Choroid plexus epithelial cell (primary cell): ENCODE data around the gene EFHC1.

Experiments used
- DNase-seq: peaks from one replicate; pipeline ENCODE4 v3.0.0-alpha.2; 2010; ENCODE audit warnings: low read depth
- H3K4me3 ChIP-seq: 2 replicates; pipeline ENCODE4 v1.5.1; 2011; ENCODE audit warnings: low read depth, mild to moderate bottlenecking, control low read depth, low read length, moderate library complexity
- CTCF ChIP-seq: conservative IDR thresholded peaks from 2 replicates; pipeline ENCODE4 v1.5.1; 2011; ENCODE audit warnings: low read depth, mild to moderate bottlenecking, control low read depth, inconsistent platforms, low read length, moderate library complexity

EFHC1 gene

DNA sequence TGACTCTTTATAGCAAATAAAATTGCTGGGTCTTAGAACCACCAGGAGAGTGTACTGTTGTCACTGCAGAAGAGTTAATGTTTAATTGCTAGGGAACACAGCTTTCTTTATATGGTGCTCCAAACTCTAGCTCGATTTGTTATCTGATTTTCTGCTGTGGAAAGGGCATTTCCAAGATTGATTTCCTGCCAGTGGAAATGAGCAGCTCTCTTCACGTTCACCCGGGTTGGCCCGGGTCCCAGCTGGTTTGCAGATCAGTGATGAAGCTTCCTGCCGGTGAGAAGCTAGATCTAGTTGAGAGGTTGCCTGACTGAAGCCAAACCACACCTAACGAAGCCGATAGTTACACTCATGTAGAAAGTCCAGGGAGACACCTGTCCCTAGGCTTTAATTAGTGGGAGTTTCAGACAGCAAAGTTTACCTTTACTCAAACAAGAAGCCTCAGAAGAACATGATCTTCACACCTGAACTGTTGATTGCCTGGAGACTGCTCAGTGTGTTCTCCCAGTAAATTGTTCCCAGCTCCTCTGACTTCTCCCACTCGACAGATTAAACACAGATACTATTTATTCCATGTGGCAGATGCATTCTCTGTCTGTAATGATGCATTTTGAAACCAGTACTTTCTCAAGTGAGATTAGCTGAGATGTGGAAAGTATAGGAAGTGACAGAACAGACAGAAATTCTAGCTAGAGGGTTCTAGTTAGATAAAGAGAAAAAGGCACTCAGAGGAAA lies 30.3 kb upstream of the EFHC1 start:
- TF ChIP-seq CTCF, result no peak
- H3K4me3 ChIP-seq, result no peak overlapping the region
- peak; percentile 45 for DNase-seq

- no peak for TF ChIP-seq CTCF
- H3K4me3 ChIP-seq, result no peak overlapping the region
- DNase-seq, result peak; percentile 74
These were observed 29.8 kb upstream of the EFHC1 start for GRCh38 chr6:52390361-52390727.

DNA sequence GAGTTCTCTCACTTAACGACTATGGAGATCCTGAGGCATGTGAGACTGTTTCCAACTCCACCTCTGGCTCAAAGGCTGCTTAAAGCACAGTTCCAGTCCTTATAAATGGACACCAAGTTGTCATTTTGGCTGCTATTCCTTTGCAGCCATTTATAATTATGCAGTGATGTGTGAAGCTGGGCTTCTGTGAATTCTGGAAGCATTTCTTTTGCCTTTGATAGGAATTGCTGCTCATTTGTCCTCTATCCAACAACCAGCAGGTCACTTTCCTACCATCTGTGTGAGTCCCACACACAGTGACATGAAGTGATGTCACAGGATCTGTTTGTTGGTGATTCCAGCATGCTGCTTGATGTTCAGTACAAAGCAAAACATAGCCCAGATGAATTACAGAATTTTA lies 28.5 kb upstream of the EFHC1 start:
- DNase-seq, result no peak
- TF ChIP-seq CTCF, result no peak
- H3K4me3 ChIP-seq, result no peak overlapping the region

DNA sequence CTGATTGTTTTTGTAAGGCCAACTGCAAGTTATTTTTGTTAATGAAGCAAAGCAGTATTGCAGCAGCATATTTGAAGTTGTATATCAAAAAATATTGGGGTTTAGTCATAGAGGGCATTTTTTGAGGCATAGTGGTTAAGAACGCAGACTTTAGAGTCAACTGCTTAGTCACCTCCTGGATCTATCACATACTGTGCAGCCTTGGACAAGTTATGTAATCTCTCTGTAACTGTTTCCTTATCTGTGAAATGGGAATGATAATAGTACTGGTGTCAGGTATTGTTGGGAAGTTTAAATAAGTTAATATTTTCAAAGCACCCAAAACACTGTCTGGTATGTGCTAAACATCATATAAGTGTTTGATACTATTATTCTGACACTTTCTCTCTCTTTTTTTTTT lies 27.2 kb upstream of the EFHC1 start:
- TF ChIP-seq CTCF, result no peak
- DNase-seq, result peak; percentile 64
- H3K4me3 ChIP-seq, result no peak overlapping the region

- no peak for TF ChIP-seq CTCF
- H3K4me3 ChIP-seq, result no peak overlapping the region
- DNase-seq, result no peak
These were observed 26.4 kb upstream of the EFHC1 start for GRCh38 chr6:52393780-52394179.

- no peak overlapping the region for H3K4me3 ChIP-seq
- no peak for DNase-seq
These were observed 25.9 kb upstream of the EFHC1 start for GRCh38 chr6:52394251-52394666.

More at GRCh38 chr6:52394251-52394666, 25.9 kb upstream of the EFHC1 start:
- no peak for TF ChIP-seq CTCF
